Activated CD4-positive, alpha-beta T cell treated with anti-CD3 and anti-CD28 coated beads, Interleukin-2, amount 50 U/mL, for 1 hour (primary cell): Measurements from ENCODE around the gene LTBP3.
A peak's percentile ranks its signal among the peaks of the same experiment; 100 is the strongest.

Source experiments
- DNase-seq: peaks from one replicate; pipeline ENCODE4 v3.0.0-alpha.2; 2020

Gene LTBP3

GRCh38 chr11:65585396-65586246 is 27.5 kb upstream of the LTBP3 start:
- DNase-seq, result no peak

GRCh38 chr11:65584723-65585171 is 26.6 kb upstream of the LTBP3 start:
- no peak for DNase-seq

GRCh38 chr11:65584106-65584505 is 25.9 kb upstream of the LTBP3 start:
- no peak for DNase-seq

- DNase-seq, result no peak
Measured at GRCh38 chr11:65583589-65583988, 25.4 kb upstream of the LTBP3 start.

- DNase-seq, result no peak
Measured at GRCh38 chr11:65581928-65582327, 23.8 kb upstream of the LTBP3 start.

GRCh38 chr11:65580756-65581155 is 22.6 kb upstream of the LTBP3 start:
- DNase-seq, result no peak

GRCh38 chr11:65580031-65580692 is 22.0 kb upstream of the LTBP3 start:
- no peak for DNase-seq

- DNase-seq, result no peak
Measured at GRCh38 chr11:65579291-65579690, 21.1 kb upstream of the LTBP3 start.

- no peak for DNase-seq
Measured at GRCh38 chr11:65578667-65579066, 20.5 kb upstream of the LTBP3 start.

- DNase-seq, result no peak
Measured at GRCh38 chr11:65578134-65578533, 20.0 kb upstream of the LTBP3 start.

- DNase-seq, result no peak
Measured at GRCh38 chr11:65577756-65578109, 19.6 kb upstream of the LTBP3 start.

- no peak for DNase-seq
Measured at GRCh38 chr11:65576867-65577755, 19.0 kb upstream of the LTBP3 start.

- no peak for DNase-seq
Measured at GRCh38 chr11:65576232-65576866, 18.2 kb upstream of the LTBP3 start.

GRCh38 chr11:65575568-65576231 is 17.5 kb upstream of the LTBP3 start, which contains the start of gene EHBP1L1:
EHBP1L1 (plus strand) TSS chr11:65576053; CDS start chr11:65576303, 250 bp downstream.
- DNase-seq, result peak; percentile 75

GRCh38 chr11:65574811-65575567 is 16.8 kb upstream of the LTBP3 start:
- no peak for DNase-seq

- DNase-seq, result peak; percentile 78
Measured at GRCh38 chr11:65574109-65574810, 16.1 kb upstream of the LTBP3 start.

GRCh38 chr11:65573391-65574079 is 15.4 kb upstream of the LTBP3 start:
- no peak for DNase-seq

- DNase-seq, result peak; percentile 91
Measured at GRCh38 chr11:65572356-65573051, 14.3 kb upstream of the LTBP3 start, which contains the start of gene FAM89B. FAM89B (plus strand) TSS chr11:65572538; CDS start chr11:65572670, 132 bp downstream.

- no peak for DNase-seq
Measured at GRCh38 chr11:65571940-65572339, 13.8 kb upstream of the LTBP3 start.
